Measurements from ENCODE around the gene CDKN1A.

DNA sequence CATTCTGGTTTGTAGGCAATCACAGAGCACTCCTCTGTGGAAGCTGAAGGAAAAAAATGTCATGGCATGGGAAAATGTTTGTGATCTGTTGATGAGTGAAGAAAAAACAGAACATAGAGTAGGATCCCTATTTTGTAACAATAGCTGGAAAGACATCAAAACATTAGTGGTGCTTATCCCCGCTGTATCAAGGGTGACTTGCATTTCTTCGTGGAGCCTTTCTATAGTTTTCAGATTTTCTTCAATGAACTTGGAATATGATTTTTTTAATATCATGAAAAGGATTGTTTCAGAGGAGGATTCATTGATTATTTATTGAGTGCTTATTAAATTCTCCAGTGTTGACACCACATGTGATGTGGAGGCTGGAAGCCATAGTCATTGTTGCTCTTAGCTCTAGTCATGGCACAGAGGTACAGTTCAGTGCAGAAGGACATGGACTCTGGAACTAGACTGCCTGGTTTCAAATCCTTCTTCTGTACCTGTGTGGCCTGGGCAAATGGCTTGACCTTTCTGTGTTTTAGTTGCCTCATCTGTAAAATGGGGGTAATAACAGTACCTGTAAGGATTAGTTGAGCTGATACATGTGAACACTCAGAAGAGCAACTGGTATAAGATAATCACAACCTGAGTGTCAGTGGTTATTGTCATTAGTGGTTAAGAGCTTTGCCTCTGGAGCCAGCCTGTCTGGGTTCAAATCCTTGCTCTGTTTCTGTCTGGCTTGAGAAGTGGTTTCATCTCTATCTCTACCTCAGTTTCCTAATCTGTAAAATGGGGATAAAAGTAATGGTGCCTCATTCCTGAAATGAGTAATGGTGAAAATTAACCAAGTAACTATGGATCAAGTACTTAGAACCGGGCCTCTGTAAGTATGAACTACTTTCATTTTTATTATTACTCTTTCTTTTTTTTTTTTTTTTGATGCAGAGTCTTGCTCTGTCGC lies 14.7 kb upstream of the CDKN1A start:
- TF ChIP-seq, protein P1, sequence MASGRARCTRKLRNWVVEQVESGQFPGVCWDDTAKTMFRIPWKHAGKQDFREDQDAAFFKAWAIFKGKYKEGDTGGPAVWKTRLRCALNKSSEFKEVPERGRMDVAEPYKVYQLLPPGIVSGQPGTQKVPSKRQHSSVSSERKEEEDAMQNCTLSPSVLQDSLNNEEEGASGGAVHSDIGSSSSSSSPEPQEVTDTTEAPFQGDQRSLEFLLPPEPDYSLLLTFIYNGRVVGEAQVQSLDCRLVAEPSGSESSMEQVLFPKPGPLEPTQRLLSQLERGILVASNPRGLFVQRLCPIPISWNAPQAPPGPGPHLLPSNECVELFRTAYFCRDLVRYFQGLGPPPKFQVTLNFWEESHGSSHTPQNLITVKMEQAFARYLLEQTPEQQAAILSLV (tag; IDR thresholded peaks at IDR 0.05): no peak
- TF ChIP-seq SP1 (CRISPR knock-in tag; IDR thresholded peaks at IDR 0.05): no peak; the same call in 1 of the 2 replicates
- no peak for TF ChIP-seq ZBTB1 (CRISPR knock-in tag; IDR thresholded peaks at IDR 0.05; ENCODE audit: borderline replicate concordance, low read depth)
- no peak for TF ChIP-seq POLR2A (conservative IDR thresholded peaks at IDR 0.05)
- TF ChIP-seq, protein P2, sequence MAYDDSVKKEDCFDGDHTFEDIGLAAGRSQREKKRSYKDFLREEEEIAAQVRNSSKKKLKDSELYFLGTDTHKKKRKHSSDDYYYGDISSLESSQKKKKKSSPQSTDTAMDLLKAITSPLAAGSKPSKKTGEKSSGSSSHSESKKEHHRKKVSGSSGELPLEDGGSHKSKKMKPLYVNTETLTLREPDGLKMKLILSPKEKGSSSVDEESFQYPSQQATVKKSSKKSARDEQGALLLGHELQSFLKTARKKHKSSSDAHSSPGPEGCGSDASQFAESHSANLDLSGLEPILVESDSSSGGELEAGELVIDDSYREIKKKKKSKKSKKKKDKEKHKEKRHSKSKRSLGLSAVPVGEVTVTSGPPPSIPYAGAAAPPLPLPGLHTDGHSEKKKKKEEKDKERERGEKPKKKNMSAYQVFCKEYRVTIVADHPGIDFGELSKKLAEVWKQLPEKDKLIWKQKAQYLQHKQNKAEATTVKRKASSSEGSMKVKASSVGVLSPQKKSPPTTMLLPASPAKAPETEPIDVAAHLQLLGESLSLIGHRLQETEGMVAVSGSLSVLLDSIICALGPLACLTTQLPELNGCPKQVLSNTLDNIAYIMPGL (CRISPR knock-in tag; IDR thresholded peaks at IDR 0.05): no peak
- TF ChIP-seq, protein P3, sequence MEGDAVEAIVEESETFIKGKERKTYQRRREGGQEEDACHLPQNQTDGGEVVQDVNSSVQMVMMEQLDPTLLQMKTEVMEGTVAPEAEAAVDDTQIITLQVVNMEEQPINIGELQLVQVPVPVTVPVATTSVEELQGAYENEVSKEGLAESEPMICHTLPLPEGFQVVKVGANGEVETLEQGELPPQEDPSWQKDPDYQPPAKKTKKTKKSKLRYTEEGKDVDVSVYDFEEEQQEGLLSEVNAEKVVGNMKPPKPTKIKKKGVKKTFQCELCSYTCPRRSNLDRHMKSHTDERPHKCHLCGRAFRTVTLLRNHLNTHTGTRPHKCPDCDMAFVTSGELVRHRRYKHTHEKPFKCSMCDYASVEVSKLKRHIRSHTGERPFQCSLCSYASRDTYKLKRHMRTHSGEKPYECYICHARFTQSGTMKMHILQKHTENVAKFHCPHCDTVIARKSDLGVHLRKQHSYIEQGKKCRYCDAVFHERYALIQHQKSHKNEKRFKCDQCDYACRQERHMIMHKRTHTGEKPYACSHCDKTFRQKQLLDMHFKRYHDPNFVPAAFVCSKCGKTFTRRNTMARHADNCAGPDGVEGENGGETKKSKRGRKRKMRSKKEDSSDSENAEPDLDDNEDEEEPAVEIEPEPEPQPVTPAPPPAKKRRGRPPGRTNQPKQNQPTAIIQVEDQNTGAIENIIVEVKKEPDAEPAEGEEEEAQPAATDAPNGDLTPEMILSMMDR (IDR thresholded peaks at IDR 0.05 in 2 of 3, conservative IDR thresholded peaks at IDR 0.05 in 1 of 3; ENCODE audit: insufficient read depth in 2 of 3, low read depth in 1 of 3, low read length in 3 of 3): no peak
- no peak for TF ChIP-seq CHD1 (IDR thresholded peaks at IDR 0.05; ENCODE audit: low read length)
- TF ChIP-seq GABPA (tag; conservative IDR thresholded peaks at IDR 0.05; ENCODE audit: low read depth): no peak
- no peak for TF ChIP-seq TAF1 (IDR thresholded peaks at IDR 0.05; ENCODE audit: control insufficient read depth, extremely low read depth, insufficient read depth, low read length, severe bottlenecking)
- no peak for TF ChIP-seq EP300 (IDR thresholded peaks at IDR 0.05; ENCODE audit: low read length)

Measured in K562 (cell line).